Measurements from ENCODE around the gene IQGAP1. TPM values are rescaled to one million over a fixed set of nuclear protein-coding genes. Genes with fewer than 3 reads are reported as not detected.
A peak's percentile ranks its signal among the peaks of the same experiment; 100 is the strongest.

IQGAP1 gene
- polyA plus RNA-seq, 4 donors, result 54.3 to 91.2 (median 69.8) TPM

- WGBS, 3 donors, result 26 to 64% (median 48%) methylated on average over 8 of the region's 8 CpGs
- Histone ChIP-seq H3K9me3 (ENCODE audit: control insufficient read depth in 2 of 2, insufficient read depth in 1 of 2, low read depth in 1 of 2, low read length in 1 of 2) (no peaks in the 10 kb centered on the region), H3K4me3 (ENCODE audit: low read depth in 1 of 3, low read length in 3 of 3) (no peak overlapping the region), H3K36me3 (ENCODE audit: control insufficient read depth in 3 of 3, insufficient read depth in 2 of 3, low read depth in 1 of 3, low read length in 3 of 3) (peaks cover 27 to 56% (median 31%) of the 10 kb centered on the region in 3 donors), H3K4me1 (ENCODE audit: control insufficient read depth in 3 of 3, insufficient read depth in 2 of 3, low read depth in 1 of 3, low read length in 2 of 3) (no peaks in the 10 kb centered on the region), H3K27me3 (ENCODE audit: control insufficient read depth in 3 of 3, insufficient read depth in 3 of 3, low read length in 3 of 3) (no peaks in the 10 kb centered on the region), H3K27ac (ENCODE audit: low read depth in 1 of 3, low read length in 2 of 3) (peak overlapping the region in 1 of 3 donors; percentile 71)
- FAIRE-seq (no peak), DNase-seq (peak in 1 of 2 donors; percentile 90)
Measured at GRCh38 chr15:90478846-90479481, 90.9 kb downstream of the IQGAP1 start.

GRCh38 chr15:90479656-90480055, 91.6 kb downstream of the IQGAP1 start:
- Histone ChIP-seq H3K9me3 (ENCODE audit: control insufficient read depth in 2 of 2, insufficient read depth in 1 of 2, low read depth in 1 of 2, low read length in 1 of 2) (no peaks in the 10 kb centered on the region), H3K27me3 (ENCODE audit: control insufficient read depth in 3 of 3, insufficient read depth in 3 of 3, low read length in 3 of 3) (no peaks in the 10 kb centered on the region), H3K36me3 (ENCODE audit: control insufficient read depth in 3 of 3, insufficient read depth in 2 of 3, low read depth in 1 of 3, low read length in 3 of 3) (peaks cover 24 to 54% (median 31%) of the 10 kb centered on the region in 3 donors), H3K27ac (ENCODE audit: low read depth in 1 of 3, low read length in 2 of 3) (peak overlapping the region in 1 of 3 donors; percentile 71), H3K4me1 (ENCODE audit: control insufficient read depth in 3 of 3, insufficient read depth in 2 of 3, low read depth in 1 of 3, low read length in 2 of 3) (no peaks in the 10 kb centered on the region), H3K4me3 (ENCODE audit: low read depth in 1 of 3, low read length in 3 of 3) (no peak overlapping the region)
- FAIRE-seq (no peak), DNase-seq (no peak)
- 94 to 97% (median 96%) methylated on average over 5 of the region's 5 CpGs for WGBS, 3 donors

- DNase-seq (peak in 1 of 2 donors; percentile 31), FAIRE-seq (no peak)
- H3K4me1 ChIP-seq (ENCODE audit: control insufficient read depth in 3 of 3, insufficient read depth in 2 of 3, low read depth in 1 of 3, low read length in 2 of 3), result no peaks in the 10 kb centered on the region
Measured at GRCh38 chr15:90481023-90481422, 93.0 kb downstream of the IQGAP1 start.

GRCh38 chr15:90482124-90483011, 94.3 kb downstream of the IQGAP1 start:
- DNase-seq (peak; percentile 55 to 72), FAIRE-seq (no peak)
- no peaks in the 10 kb centered on the region for H3K9me3 ChIP-seq (ENCODE audit: control insufficient read depth in 2 of 2, insufficient read depth in 1 of 2, low read depth in 1 of 2, low read length in 1 of 2)
- no peaks in the 10 kb centered on the region for H3K27me3 ChIP-seq (ENCODE audit: control insufficient read depth in 3 of 3, insufficient read depth in 3 of 3, low read length in 3 of 3)
- no peak overlapping the region for H3K4me3 ChIP-seq (ENCODE audit: low read depth in 1 of 3, low read length in 3 of 3)
- no peak overlapping the region for H3K27ac ChIP-seq (ENCODE audit: low read depth in 1 of 3, low read length in 2 of 3)
- H3K4me1 ChIP-seq (ENCODE audit: control insufficient read depth in 3 of 3, insufficient read depth in 2 of 3, low read depth in 1 of 3, low read length in 2 of 3), result no peaks in the 10 kb centered on the region
- H3K36me3 ChIP-seq (ENCODE audit: control insufficient read depth in 3 of 3, insufficient read depth in 2 of 3, low read depth in 1 of 3, low read length in 3 of 3), result peaks cover 18 to 55% (median 30%) of the 10 kb centered on the region in 3 donors
- 51 to 58% (median 55%) methylated on average over 7 of the region's 7 CpGs for WGBS, 3 donors

More at GRCh38 chr15:90481023-90481422, 93.0 kb downstream of the IQGAP1 start:
- Histone ChIP-seq H3K9me3 (ENCODE audit: control insufficient read depth in 2 of 2, insufficient read depth in 1 of 2, low read depth in 1 of 2, low read length in 1 of 2) (no peaks in the 10 kb centered on the region), H3K4me3 (ENCODE audit: low read depth in 1 of 3, low read length in 3 of 3) (no peak overlapping the region), H3K27ac (ENCODE audit: low read depth in 1 of 3, low read length in 2 of 3) (no peak overlapping the region), H3K27me3 (ENCODE audit: control insufficient read depth in 3 of 3, insufficient read depth in 3 of 3, low read length in 3 of 3) (no peaks in the 10 kb centered on the region), H3K36me3 (ENCODE audit: control insufficient read depth in 3 of 3, insufficient read depth in 2 of 3, low read depth in 1 of 3, low read length in 3 of 3) (peaks cover 20 to 49% (median 30%) of the 10 kb centered on the region in 3 donors)
- WGBS, 3 donors, result 65 to 89% (median 71%) methylated on average over 3 of the region's 3 CpGs

- no peak for FAIRE-seq
- no peak overlapping the region for H3K4me3 ChIP-seq (ENCODE audit: low read depth in 1 of 3, low read length in 3 of 3)
- no peaks in the 10 kb centered on the region for H3K9me3 ChIP-seq (ENCODE audit: control insufficient read depth in 2 of 2, insufficient read depth in 1 of 2, low read depth in 1 of 2, low read length in 1 of 2)
- WGBS, 3 donors, result 52 to 78% (median 56%) methylated on average over 1 of the region's 1 CpG
- DNase-seq, result no peak
- no peaks in the 10 kb centered on the region for H3K4me1 ChIP-seq (ENCODE audit: control insufficient read depth in 3 of 3, insufficient read depth in 2 of 3, low read depth in 1 of 3, low read length in 2 of 3)
- peaks cover 18 to 55% (median 28%) of the 10 kb centered on the region in 3 donors for H3K36me3 ChIP-seq (ENCODE audit: control insufficient read depth in 3 of 3, insufficient read depth in 2 of 3, low read depth in 1 of 3, low read length in 3 of 3)
- no peak overlapping the region for H3K27ac ChIP-seq (ENCODE audit: low read depth in 1 of 3, low read length in 2 of 3)
- H3K27me3 ChIP-seq (ENCODE audit: control insufficient read depth in 3 of 3, insufficient read depth in 3 of 3, low read length in 3 of 3), result no peaks in the 10 kb centered on the region
Measured at GRCh38 chr15:90483012-90483307, 94.9 kb downstream of the IQGAP1 start.

GRCh38 chr15:90483637-90484036, 95.6 kb downstream of the IQGAP1 start:
- DNase-seq (no peak), FAIRE-seq (no peak)
- Histone ChIP-seq H3K4me1 (ENCODE audit: control insufficient read depth in 3 of 3, insufficient read depth in 2 of 3, low read depth in 1 of 3, low read length in 2 of 3) (no peaks in the 10 kb centered on the region), H3K27me3 (ENCODE audit: control insufficient read depth in 3 of 3, insufficient read depth in 3 of 3, low read length in 3 of 3) (no peaks in the 10 kb centered on the region), H3K4me3 (ENCODE audit: low read depth in 1 of 3, low read length in 3 of 3) (no peak overlapping the region), H3K27ac (ENCODE audit: low read depth in 1 of 3, low read length in 2 of 3) (no peak overlapping the region), H3K9me3 (ENCODE audit: control insufficient read depth in 2 of 2, insufficient read depth in 1 of 2, low read depth in 1 of 2, low read length in 1 of 2) (no peaks in the 10 kb centered on the region), H3K36me3 (ENCODE audit: control insufficient read depth in 3 of 3, insufficient read depth in 2 of 3, low read depth in 1 of 3, low read length in 3 of 3) (peaks cover 21 to 53% (median 28%) of the 10 kb centered on the region in 3 donors)
- WGBS, 3 donors, result 95 to 96% (median 95%) methylated on average over 2 of the region's 2 CpGs

- Histone ChIP-seq H3K9me3 (ENCODE audit: control insufficient read depth in 2 of 2, insufficient read depth in 1 of 2, low read depth in 1 of 2, low read length in 1 of 2) (no peaks in the 10 kb centered on the region), H3K27ac (ENCODE audit: low read depth in 1 of 3, low read length in 2 of 3) (no peak overlapping the region), H3K4me3 (ENCODE audit: low read depth in 1 of 3, low read length in 3 of 3) (no peak overlapping the region), H3K36me3 (ENCODE audit: control insufficient read depth in 3 of 3, insufficient read depth in 2 of 3, low read depth in 1 of 3, low read length in 3 of 3) (peaks cover 31 to 48% (median 39%) of the 10 kb centered on the region in 3 donors), H3K4me1 (ENCODE audit: control insufficient read depth in 3 of 3, insufficient read depth in 2 of 3, low read depth in 1 of 3, low read length in 2 of 3) (no peaks in the 10 kb centered on the region), H3K27me3 (ENCODE audit: control insufficient read depth in 3 of 3, insufficient read depth in 3 of 3, low read length in 3 of 3) (no peaks in the 10 kb centered on the region)
- DNase-seq (no peak), FAIRE-seq (no peak)
- WGBS, 3 donors, result 95 to 97% (median 95%) methylated on average over 8 of the region's 8 CpGs
Measured at GRCh38 chr15:90487186-90487585, 99.1 kb downstream of the IQGAP1 start.

- Histone ChIP-seq H3K4me1 (ENCODE audit: control insufficient read depth in 3 of 3, insufficient read depth in 2 of 3, low read depth in 1 of 3, low read length in 2 of 3) (no peaks in the 10 kb centered on the region), H3K4me3 (ENCODE audit: low read depth in 1 of 3, low read length in 3 of 3) (no peak overlapping the region), H3K36me3 (ENCODE audit: control insufficient read depth in 3 of 3, insufficient read depth in 2 of 3, low read depth in 1 of 3, low read length in 3 of 3) (peaks cover 30 to 53% (median 35%) of the 10 kb centered on the region in 3 donors), H3K9me3 (ENCODE audit: control insufficient read depth in 2 of 2, insufficient read depth in 1 of 2, low read depth in 1 of 2, low read length in 1 of 2) (no peaks in the 10 kb centered on the region), H3K27ac (ENCODE audit: low read depth in 1 of 3, low read length in 2 of 3) (no peak overlapping the region), H3K27me3 (ENCODE audit: control insufficient read depth in 3 of 3, insufficient read depth in 3 of 3, low read length in 3 of 3) (no peaks in the 10 kb centered on the region)
- DNase-seq, result no peak
- FAIRE-seq, result no peak
- 96% methylated on average over 1 of the region's 1 CpG for WGBS, 3 donors
Measured at GRCh38 chr15:90489514-90489913, 101.5 kb downstream of the IQGAP1 start.
